ENCODE data around the gene SMOC2.

The SMOC2 gene

GRCh38 chr6:168516944-168517741 lies 76.2 kb downstream of the SMOC2 start:
- DNase-seq (ENCODE audit: low read depth, low spot score) = no peak

- DNase-seq (ENCODE audit: low read depth, low spot score) = no peak
These were observed 76.9 kb downstream of the SMOC2 start for GRCh38 chr6:168517742-168518347.

- no peak for DNase-seq (ENCODE audit: low read depth, low spot score)
These were observed 77.4 kb downstream of the SMOC2 start for GRCh38 chr6:168518348-168518745.

- no peak for DNase-seq (ENCODE audit: low read depth, low spot score)
These were observed 77.9 kb downstream of the SMOC2 start for GRCh38 chr6:168518867-168519266.

- DNase-seq (ENCODE audit: low read depth, low spot score) = no peak
These were observed 79.2 kb downstream of the SMOC2 start for GRCh38 chr6:168520233-168520632.

- DNase-seq (ENCODE audit: low read depth, low spot score) = no peak
These were observed 83.6 kb downstream of the SMOC2 start for GRCh38 chr6:168524571-168525001.

- no peak for DNase-seq (ENCODE audit: low read depth, low spot score)
These were observed 84.1 kb downstream of the SMOC2 start for GRCh38 chr6:168525114-168525513.

- no peak for DNase-seq (ENCODE audit: low read depth, low spot score)
These were observed 85.1 kb downstream of the SMOC2 start for GRCh38 chr6:168525926-168526630.

GRCh38 chr6:168526841-168527281 lies 85.9 kb downstream of the SMOC2 start:
- DNase-seq (ENCODE audit: low read depth, low spot score) = no peak

GRCh38 chr6:168527451-168528210 lies 86.6 kb downstream of the SMOC2 start:
- no peak for DNase-seq (ENCODE audit: low read depth, low spot score)

- no peak for DNase-seq (ENCODE audit: low read depth, low spot score)
These were observed 87.6 kb downstream of the SMOC2 start for GRCh38 chr6:168528474-168529095.

- no peak for DNase-seq (ENCODE audit: low read depth, low spot score)
These were observed 88.2 kb downstream of the SMOC2 start for GRCh38 chr6:168529214-168529613.

GRCh38 chr6:168530653-168531071 lies 89.7 kb downstream of the SMOC2 start:
- DNase-seq (ENCODE audit: low read depth, low spot score) = no peak

GRCh38 chr6:168532070-168532469 lies 91.1 kb downstream of the SMOC2 start:
- DNase-seq (ENCODE audit: low read depth, low spot score) = no peak

GRCh38 chr6:168533414-168533813 lies 92.4 kb downstream of the SMOC2 start:
- no peak for DNase-seq (ENCODE audit: low read depth, low spot score)

- no peak for DNase-seq (ENCODE audit: low read depth, low spot score)
These were observed 93.3 kb downstream of the SMOC2 start for GRCh38 chr6:168534265-168534664.

- no peak for DNase-seq (ENCODE audit: low read depth, low spot score)
These were observed 94.7 kb downstream of the SMOC2 start for GRCh38 chr6:168535711-168536110.

- DNase-seq (ENCODE audit: low read depth, low spot score) = no peak
These were observed 95.2 kb downstream of the SMOC2 start for GRCh38 chr6:168536196-168536595.

GRCh38 chr6:168536665-168537539 lies 95.9 kb downstream of the SMOC2 start:
- no peak for DNase-seq (ENCODE audit: low read depth, low spot score)

GRCh38 chr6:168537540-168537884 lies 96.5 kb downstream of the SMOC2 start:
- DNase-seq (ENCODE audit: low read depth, low spot score) = no peak
